ENCODE data around the gene TREM2. TPM values are rescaled to one million over a fixed set of nuclear protein-coding genes. Genes with fewer than 3 reads are reported as not detected.

TREM2 gene
- total RNA-seq, 4 donors from 2014 or later, result 1.0 TPM; not detected in 3

DNA sequence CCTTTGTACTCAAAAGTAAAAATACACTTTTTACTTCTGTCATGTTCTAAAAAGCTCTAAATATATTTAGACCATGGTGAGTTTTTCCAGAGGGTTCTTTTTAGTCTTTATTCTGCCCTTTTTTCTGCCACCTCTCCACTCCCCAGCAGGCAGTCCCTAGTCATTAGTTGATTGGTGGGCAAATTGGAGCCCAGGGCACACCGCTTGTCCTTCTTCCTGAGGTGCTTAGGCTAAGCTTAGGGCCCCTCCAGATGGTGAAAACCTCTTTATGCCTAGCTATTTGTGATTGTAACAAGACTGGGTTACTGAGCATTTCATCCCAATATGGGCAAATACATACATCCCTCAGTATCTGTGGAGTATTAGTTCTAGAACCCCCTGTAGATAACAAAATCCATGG is 15.0 kb downstream of the TREM2 start:
- intact Hi-C loops (cut with DNase I; ENCODE audit: low total_unique reads), result no loop called here
- DNase-seq, result no peak
- no peak overlapping the region for H3K27ac ChIP-seq
- H3K9me3 ChIP-seq, result no peaks in the 10 kb centered on the region
- no peaks in the 10 kb centered on the region for H3K27me3 ChIP-seq
- no peaks in the 10 kb centered on the region for H3K36me3 ChIP-seq
- H3K4me1 ChIP-seq, result no peaks in the 10 kb centered on the region
- TF ChIP-seq, protein P1, sequence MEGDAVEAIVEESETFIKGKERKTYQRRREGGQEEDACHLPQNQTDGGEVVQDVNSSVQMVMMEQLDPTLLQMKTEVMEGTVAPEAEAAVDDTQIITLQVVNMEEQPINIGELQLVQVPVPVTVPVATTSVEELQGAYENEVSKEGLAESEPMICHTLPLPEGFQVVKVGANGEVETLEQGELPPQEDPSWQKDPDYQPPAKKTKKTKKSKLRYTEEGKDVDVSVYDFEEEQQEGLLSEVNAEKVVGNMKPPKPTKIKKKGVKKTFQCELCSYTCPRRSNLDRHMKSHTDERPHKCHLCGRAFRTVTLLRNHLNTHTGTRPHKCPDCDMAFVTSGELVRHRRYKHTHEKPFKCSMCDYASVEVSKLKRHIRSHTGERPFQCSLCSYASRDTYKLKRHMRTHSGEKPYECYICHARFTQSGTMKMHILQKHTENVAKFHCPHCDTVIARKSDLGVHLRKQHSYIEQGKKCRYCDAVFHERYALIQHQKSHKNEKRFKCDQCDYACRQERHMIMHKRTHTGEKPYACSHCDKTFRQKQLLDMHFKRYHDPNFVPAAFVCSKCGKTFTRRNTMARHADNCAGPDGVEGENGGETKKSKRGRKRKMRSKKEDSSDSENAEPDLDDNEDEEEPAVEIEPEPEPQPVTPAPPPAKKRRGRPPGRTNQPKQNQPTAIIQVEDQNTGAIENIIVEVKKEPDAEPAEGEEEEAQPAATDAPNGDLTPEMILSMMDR (IDR thresholded peaks at IDR 0.05), result no peak
- no peak for TF ChIP-seq POLR2A (IDR thresholded peaks at IDR 0.05)
- H3K4me3 ChIP-seq, result no peak overlapping the region

GRCh38 chr6:41136911-41137310 is 26.0 kb downstream of the TREM2 start:
- DNase-seq, result no peak
- H3K4me3 ChIP-seq, result no peak overlapping the region
- no peaks in the 10 kb centered on the region for H3K27me3 ChIP-seq
- no peaks in the 10 kb centered on the region for H3K4me1 ChIP-seq
- no peaks in the 10 kb centered on the region for H3K36me3 ChIP-seq
- no peak for TF ChIP-seq POLR2A (IDR thresholded peaks at IDR 0.05)
- TF ChIP-seq, protein P1 (IDR thresholded peaks at IDR 0.05), result no peak
- H3K9me3 ChIP-seq, result no peaks in the 10 kb centered on the region
- intact Hi-C loops (cut with DNase I; ENCODE audit: low total_unique reads), result no loop called here
- H3K27ac ChIP-seq, result no peak overlapping the region

GRCh38 chr6:41135062-41135832 is 27.7 kb downstream of the TREM2 start:
- no peaks in the 10 kb centered on the region for H3K9me3 ChIP-seq
- no peak for DNase-seq
- H3K27ac ChIP-seq, result no peak overlapping the region
- H3K4me1 ChIP-seq, result no peaks in the 10 kb centered on the region
- H3K27me3 ChIP-seq, result no peaks in the 10 kb centered on the region
- H3K4me3 ChIP-seq, result no peak overlapping the region
- intact Hi-C loops (cut with DNase I; ENCODE audit: low total_unique reads), result no loop called here
- no peaks in the 10 kb centered on the region for H3K36me3 ChIP-seq
- TF ChIP-seq, protein P1 (IDR thresholded peaks at IDR 0.05), result no peak
- TF ChIP-seq POLR2A (IDR thresholded peaks at IDR 0.05), result no peak

- Histone ChIP-seq H3K9me3 (no peaks in the 10 kb centered on the region), H3K27me3 (no peaks in the 10 kb centered on the region), H3K36me3 (no peaks in the 10 kb centered on the region), H3K27ac (no peak overlapping the region), H3K4me3 (no peak overlapping the region), H3K4me1 (no peaks in the 10 kb centered on the region)
- TF ChIP-seq POLR2A (IDR thresholded peaks at IDR 0.05), result no peak
- TF ChIP-seq, protein P1 (IDR thresholded peaks at IDR 0.05), result no peak
- intact Hi-C loops (cut with DNase I; ENCODE audit: low total_unique reads), result no loop called here
- DNase-seq, result no peak
Observed at GRCh38 chr6:41132254-41132653, 30.7 kb downstream of the TREM2 start.

GRCh38 chr6:41125282-41125681 is 37.6 kb downstream of the TREM2 start:
- H3K27ac ChIP-seq, result no peak overlapping the region
- TF ChIP-seq POLR2A (IDR thresholded peaks at IDR 0.05), result no peak
- TF ChIP-seq, protein P1 (IDR thresholded peaks at IDR 0.05), result no peak
- H3K4me1 ChIP-seq, result no peaks in the 10 kb centered on the region
- no peaks in the 10 kb centered on the region for H3K27me3 ChIP-seq
- no peak overlapping the region for H3K4me3 ChIP-seq
- H3K9me3 ChIP-seq, result no peaks in the 10 kb centered on the region
- no peak for DNase-seq
- no peaks in the 10 kb centered on the region for H3K36me3 ChIP-seq
- intact Hi-C loops (cut with DNase I; ENCODE audit: low total_unique reads), result no loop called here
